Measurements from ENCODE around the gene TMEM132C.

GRCh38 chr12:128571906-128572810 lies 305.2 kb downstream of the TMEM132C start:
- no peak for TF ChIP-seq POLR2A (IDR thresholded peaks at IDR 0.05)
- no peak for TF ChIP-seq CTCF (IDR thresholded peaks at IDR 0.05)
